ENCODE results near the gene ELF3.
"Not testable (repeated sequence)": the region's sequence is repeated elsewhere in the genome, so short reads cannot be mapped to it uniquely, and the experiment has no call there.

ELF3 gene

DNA sequence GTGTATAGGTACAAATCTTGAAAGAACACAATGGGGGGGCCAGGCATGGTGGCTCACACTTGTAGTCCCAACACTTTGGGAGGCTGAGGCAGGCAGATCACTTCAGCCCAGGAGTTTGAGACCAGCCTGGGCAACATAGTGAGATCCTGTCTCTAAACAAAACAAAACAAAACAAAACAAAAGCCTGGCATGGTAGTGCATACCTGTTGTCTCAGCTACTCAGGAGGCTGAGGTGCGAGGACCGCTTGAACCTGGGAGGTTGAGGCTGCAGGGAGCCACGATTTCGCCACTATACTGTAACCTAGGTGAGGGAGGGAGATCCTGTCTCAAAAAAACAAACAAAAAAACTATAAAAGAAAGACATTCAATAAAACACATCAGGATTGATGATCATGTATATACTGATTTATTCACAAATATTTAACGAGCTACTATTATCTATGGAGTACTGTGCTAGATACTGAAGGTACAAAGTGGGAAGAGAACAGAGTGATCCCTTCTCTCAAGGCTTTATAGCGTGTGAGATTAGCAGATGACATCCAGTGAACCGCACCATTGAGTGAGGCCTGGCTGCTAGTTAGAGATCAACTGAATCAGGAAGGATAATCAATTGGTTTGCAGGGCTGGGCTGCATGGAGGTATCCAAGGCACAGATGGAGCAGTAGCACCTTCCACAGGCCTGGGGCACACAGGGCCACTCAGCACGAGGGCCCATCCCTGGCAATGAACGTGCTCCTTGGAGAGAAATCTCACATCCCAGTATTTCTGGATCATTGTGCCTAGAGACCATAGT, 26.4 kb downstream of the ELF3 start:
- DNase-seq (ENCODE audit: low spot score) = peak; percentile 21

DNA sequence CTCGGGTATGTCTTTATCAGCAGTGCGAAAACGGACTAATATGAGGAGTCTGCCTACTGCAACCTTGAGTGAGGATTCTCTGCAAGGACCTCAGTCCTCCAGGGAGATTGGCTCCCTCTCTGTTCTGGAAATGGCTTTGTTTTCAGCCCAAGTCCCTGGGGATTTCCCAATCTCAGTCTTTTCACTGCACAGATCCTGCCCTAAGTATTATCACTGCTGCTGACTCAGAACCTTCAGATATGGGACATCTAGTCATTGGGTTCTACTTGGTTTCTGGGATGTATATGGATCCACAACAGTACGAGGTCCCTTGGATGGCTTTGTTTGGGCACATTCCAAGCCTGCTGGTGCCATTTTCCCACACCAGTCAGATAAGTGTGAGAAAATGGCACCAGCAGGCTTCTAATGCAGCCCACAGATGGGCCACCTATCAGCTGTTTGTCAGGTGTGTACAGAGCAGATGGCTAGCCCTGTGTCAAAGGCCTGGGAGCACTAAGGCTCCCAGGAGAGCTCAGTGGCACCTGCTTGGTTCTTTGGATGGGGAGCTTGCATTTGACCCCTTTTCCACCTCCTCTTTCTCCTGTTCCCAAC, 27.4 kb downstream of the ELF3 start:
- no peak for DNase-seq (ENCODE audit: low spot score)

DNA sequence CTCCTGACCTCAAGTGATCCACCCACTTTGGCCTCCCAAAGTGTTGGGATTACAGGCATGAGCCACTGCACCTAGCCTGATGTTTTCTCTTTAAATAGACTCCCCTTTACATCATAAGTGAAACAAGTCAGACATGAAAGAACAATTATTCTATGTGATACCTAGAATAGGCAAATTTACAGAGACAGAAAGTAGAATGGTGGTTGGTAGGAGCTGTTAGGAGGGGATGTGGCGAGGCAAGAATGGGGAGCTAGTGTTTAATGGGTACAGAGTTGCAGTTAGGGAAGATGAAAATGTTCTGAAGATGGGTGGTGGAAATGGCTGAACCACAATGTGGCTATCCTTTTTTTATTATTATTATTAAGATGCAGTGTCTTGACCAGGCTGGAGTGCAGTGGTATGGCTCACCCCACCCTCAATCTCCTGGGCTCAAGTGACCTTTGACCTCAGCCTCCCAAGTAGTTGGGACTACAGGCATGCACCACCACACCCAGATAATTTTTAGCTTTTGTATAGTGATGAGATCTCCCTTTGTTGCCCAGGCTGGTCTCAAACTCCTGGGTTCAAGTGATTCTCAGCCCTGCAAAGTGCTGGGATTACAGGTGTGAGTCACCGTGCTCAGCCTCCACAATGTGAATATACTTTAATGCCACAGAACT, 28.4 kb downstream of the ELF3 start:
- no peak for DNase-seq (ENCODE audit: low spot score)

DNA sequence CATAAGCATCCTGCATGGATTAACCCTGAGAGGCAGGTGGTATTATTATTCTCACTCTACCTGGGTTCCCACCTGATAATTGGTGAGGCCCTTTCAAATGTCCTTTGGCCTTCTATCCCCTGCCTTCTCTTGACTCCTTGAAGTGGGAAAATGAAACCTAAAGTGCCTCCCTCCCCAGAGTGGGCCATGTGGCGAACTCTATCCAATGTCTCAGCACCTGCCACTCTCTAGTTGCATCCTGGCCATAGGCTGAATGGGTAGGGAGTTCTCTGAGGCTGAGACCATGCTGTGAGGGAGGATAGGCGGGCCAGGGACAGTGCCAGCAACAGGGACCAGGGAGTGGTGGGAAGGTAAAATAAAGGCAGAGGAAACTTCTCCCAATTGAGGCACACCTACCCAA, 35.3 kb downstream of the ELF3 start:
- no peak for DNase-seq (ENCODE audit: low spot score)

DNA sequence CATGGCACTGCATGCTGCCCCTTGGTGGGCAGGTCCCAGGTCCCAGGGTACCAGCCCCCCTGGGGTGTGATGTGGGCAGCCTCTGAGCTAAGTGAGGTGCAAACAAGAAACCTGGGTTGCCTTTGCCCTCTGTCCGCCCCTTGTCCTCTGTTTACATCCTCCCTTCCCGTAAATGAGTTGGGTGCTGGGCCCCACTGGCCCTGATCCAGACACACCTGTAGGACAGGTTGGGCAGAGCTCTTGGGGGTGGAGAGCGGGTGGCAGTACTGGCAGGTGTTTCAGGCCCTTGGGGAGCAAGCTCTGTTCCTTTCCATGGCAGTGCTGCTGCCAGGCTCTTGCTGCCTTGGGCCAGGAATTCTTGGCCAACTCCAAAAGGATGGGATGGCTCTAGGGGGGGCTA, 35.8 kb downstream of the ELF3 start:
- no peak for DNase-seq (ENCODE audit: low spot score)

DNA sequence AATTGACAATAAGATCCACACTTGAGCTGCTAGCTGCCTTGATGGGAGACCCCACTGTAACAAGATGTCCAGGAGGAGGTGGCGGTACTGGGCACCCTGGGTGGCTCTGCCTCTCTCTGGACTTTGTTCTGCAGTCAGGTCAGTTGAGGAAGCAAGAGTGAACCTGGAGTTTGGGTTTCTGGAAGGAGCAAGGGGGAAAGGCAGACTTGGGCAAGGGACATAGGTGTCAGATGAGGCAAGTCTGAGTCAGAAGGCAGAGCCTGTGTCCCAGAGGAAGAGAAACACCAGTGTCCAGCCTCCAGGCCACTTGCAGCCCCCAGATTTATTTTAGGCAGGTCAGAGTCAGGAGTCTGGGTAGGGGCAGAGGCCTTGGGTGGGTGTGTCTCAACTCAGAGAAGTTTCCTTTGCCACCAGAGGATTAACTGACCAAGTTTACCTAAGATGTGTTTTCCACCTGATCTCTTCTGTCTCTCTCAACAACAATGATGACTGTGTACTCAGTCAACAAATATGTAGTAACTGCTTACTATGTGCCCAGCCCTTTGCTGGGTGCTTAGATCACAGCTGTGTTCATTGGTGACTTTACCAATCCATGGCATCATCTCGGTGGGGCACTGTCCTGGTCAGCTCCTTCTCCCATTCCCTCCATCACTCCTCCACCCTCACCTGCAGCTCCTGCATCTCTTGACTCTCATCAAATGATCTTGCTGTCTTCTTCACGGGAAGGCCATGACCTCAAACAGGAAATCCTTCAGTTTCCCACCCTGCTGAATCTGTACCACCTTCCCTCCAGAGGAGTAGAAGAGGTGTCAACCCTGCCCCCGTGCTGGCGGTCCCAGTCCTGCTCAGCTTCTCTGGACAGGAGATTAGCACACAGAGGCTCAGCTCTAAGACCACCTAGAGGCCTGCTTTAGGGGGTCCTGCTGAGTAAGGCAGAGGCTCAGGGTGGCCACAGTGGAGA, 36.6 kb downstream of the ELF3 start:
- no peak for DNase-seq (ENCODE audit: low spot score)

DNA sequence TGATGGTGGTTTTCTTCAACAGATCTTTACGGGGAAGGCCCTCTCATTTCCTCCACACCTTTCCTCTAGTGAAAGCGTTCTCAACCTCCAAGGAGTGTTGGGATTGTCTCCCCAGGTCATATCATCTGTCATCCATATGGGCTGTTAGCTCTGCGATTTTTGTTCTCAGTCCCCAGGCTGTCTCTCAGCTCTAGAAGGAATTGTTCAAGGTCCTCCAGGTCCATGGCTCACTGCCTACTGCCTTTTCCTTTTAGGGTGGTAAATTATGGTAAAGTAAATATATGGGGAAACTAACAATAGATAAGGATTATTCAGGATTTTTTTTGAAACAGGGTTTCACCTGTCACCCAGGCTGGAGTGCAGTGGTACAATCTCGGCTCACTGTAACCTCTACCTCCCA, 37.6 kb downstream of the ELF3 start:
- no peak for DNase-seq (ENCODE audit: low spot score)

DNA sequence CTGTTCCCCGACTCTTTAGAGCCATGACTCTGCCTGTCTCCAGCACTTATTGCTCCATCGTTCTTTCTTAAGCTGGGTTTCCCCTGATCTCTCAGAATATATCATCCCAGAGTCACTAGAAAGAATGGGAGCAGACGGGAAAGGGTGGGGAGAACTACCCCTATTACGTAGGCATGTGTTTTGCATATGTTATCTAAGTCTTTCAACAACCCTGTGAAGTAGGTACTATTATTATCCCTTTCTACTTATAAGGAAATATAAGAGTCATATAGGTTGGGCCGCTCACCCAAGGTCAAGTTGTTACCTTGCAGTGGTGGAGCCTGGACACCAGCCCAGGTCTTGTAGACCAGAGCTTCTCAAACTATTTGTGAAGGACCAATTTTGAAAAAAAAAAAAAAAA, 38.7 kb downstream of the ELF3 start:
- DNase-seq (ENCODE audit: low spot score) = no peak

DNA sequence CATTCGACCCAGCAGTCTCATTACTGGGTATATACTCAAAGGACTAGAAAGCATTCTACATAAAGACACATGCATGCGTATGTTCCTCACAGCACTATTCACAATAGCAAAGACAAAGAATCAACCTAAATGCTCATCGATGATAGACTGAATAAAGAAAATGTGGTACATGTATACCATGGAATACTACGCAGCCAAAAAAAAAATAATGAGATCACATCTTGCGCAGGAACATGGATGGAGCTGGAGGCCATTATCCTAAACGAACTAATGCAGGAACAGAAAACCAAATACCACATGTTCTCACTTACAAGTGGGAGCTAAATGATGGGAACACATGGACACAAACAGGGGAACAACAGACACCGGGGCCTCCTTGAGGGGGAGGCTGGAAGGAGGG, 43.7 kb downstream of the ELF3 start:
- DNase-seq (ENCODE audit: low spot score) = no peak

DNA sequence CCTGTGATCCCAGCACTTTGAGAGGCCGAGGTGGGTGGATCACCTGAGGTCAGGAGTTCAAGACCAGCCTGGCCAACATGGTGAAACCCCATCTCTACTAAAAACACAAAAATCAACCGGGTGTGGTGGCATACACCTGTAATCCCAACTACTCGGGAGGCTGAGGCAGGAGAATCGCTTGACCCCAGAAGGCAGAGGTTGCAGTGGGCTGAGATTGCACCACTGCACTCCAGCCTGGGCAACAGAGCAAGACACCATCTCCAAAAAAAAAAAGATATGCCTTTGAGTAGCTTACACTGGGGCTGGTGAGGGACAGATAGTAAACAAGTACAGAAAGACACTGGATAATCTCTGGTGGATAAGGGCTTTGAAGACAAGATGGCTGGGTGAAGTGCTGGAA, 44.3 kb downstream of the ELF3 start:
- DNase-seq (ENCODE audit: low spot score) = not testable (repeated sequence)

DNA sequence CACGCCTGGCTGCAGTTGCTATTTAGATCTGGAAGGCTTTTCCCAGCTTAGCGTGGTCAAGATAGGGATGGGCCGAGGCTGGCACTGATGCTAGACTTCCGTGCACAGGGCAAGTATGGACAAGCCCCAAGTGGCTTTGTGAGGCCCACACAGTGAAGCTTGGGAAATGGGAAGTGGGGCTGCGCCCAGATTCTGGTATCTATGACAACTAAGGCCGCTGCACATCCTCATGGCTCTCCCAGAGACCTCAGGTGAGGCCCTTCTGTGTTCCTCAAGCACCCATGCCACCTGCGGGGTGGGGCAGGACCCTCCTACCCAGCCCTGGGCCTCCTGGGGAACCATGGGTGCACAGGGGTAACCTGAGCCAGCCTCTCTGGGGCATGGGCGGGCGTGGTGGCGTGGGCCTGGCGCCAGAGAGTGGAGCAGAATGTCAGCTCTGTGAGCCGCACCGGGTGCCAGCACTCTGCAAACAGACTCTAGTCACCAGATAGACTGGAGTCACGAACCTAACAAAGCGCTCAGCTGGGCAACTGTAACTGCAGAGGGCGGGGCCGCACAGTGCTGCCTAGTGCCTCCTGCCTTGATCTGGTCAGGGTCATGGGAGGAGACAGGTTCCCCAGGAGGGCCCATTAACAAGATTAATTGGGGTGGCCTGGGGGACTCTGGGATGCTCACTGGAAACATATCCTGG, 46.4 kb downstream of the ELF3 start:
- no peak for DNase-seq (ENCODE audit: low spot score)

DNA sequence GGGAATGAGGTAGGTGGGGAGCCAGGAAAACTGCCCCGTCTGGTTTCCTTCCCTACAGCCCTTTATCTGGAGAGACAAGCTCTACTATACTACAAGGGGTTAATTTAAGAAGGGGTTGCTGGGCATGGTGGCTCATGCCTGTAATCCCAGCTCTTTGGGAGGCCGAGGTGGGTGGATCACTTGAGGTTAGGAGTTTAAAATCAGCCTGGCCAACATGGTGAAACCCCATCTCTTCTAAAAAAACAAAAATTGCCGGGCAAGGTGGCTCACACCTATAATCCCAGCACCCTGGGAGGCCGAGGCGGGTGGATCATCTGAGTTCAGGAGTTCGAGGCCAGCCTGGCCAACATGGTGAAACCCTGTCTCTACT, 46.9 kb downstream of the ELF3 start:
- DNase-seq (ENCODE audit: low spot score) = not testable (repeated sequence)

DNA sequence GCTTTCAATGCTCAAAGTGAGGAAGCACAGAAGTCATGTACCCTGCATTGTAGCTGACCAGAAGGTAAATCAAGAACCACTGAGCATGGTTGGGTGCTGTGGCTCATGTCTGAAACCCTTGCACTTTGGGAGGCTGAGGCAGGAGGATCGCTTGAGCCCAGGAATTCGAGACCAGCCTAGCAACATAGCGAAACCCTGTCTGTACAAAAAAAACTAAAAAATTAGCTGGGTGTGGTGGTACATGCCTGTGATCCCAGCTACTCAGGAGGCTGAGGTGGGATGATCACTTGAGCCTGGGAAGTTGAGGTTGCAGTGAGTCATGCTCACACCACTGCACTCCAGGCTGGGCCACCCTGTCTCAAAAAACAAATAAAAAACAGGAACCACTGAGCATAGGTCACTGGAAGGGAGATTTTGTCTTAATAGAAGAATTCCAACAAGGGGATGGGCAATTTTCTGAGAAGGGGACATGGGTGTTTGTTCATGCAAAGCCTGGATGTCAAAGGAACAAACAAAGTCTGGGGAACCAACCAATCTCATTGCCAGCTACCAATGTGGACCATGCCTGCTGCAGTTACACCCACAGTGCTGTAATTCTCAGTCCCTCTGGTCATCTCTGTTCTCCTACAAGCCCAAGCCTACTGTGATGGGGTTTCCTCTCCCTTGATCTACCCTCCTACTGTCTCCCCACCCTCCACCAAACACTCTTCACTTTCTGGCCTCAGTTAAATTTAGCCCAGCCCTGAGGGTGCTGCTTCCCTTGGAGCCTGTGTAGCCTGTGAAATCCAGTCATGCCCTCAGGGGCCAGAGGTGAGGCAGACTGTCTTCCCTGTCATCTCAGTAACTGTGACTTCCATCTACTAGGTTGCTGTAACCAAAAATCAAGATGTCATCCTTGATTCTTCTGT, 47.9 kb downstream of the ELF3 start:
- no peak for DNase-seq (ENCODE audit: low spot score)

DNA sequence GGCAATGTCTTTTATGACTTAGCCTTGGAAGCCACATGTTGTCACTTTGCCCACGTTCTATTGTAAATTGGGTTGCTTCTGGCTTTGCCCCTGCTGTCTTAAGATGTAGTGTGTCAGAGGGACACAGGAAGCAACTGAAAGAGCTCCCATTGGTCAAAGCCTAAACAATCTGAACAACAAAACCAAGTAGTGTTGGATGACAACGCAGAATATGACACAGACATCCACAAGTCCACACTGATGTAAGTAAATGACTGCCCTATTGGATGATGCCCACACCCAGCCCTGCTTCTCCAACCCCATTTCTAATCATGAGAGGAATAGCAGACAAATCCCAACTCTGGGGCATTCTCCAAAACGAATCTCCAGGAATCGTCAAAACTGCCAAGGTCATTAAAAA, 50.7 kb downstream of the ELF3 start:
- DNase-seq (ENCODE audit: low spot score) = no peak

DNA sequence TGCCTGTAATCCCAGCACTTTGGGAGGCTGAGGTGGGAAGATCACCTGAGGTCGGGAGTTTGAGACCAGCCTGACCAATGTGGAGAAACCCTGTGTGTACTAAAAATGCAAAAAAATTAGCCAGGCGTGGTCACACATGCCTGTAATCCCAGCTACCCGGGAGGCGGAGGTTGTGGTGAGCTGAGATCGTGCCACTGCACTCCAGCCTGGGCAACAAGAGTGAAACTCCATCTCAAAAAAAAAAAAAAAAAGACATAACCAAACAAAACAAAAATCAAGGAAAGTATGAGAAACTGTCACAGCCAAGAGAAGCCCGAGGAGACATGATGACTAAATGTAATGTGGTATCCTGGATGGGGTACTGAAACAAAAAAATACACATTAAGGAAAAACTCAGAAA, 51.4 kb downstream of the ELF3 start:
- DNase-seq (ENCODE audit: low spot score) = not testable (repeated sequence)

DNA sequence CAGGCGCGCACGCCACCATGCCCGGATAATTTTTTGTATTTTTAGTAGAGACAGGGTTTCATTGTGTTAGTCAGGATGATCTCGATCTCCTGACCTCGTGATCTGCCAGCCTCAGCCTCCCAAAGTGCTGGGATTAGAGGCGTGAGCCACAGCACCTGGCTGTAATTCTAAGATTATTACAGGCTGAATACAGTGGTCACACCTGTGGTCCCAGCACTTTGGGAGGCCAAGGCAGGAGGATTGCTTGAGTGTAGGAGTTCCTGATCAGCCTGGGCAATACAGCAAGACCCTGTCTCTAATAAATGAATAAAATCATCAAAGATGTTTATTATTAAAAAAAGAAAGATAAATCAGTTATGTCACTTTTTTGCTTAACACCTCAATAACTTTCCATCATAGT, 52.2 kb downstream of the ELF3 start:
- not testable (repeated sequence) for DNase-seq (ENCODE audit: low spot score)

DNA sequence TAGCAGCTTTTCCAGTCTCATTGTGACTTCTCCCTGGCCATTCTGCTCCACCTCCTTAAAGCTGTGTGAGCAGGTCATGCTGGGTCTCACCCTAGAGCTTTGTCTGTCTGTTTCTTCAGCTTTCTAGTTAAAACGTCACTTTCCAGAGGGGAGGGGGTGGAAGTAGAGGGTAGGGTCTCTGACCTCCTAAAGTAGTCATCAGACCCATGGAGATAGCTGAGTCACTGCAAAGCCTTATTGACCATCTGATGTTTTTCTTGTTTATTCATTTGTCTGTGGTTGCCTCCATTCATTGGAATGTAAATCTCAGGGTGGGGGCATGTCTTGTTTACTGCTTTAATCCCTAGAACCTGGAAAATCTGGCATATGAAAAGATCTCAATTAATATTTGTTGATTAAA, 52.7 kb downstream of the ELF3 start:
- DNase-seq (ENCODE audit: low spot score) = no peak

DNA sequence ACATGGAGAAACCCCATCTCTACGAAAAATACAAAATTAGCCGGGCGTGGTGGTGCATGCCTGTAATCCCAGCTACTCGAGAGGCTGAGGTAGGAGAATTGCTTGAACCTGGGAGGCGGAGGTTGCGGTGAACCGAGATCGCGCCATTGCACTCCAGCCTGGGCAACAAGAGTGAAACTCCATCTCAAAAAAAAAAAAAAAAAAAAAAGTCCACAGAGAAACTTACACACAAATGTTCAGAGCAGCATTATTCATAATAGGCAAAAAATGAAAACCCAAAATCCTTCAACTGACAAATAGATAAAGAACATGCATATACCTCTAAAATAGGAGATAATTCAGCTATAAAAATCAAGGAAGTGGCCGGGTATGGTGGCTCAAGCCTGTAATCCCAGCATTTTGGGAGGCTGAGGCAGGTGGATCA, 54.5 kb downstream of the ELF3 start:
- DNase-seq (ENCODE audit: low spot score) = not testable (repeated sequence)
